Inflammatory macrophage treated with lipopolysaccharide for 1 hour (primary cell): ENCODE data around the gene ADRM1.

Experiments used
- DNase-seq, 2 donors: peaks; one replicate each; pipeline ENCODE4 v3.0.0-alpha.2; 2020 to 2022

The ADRM1 gene

DNA sequence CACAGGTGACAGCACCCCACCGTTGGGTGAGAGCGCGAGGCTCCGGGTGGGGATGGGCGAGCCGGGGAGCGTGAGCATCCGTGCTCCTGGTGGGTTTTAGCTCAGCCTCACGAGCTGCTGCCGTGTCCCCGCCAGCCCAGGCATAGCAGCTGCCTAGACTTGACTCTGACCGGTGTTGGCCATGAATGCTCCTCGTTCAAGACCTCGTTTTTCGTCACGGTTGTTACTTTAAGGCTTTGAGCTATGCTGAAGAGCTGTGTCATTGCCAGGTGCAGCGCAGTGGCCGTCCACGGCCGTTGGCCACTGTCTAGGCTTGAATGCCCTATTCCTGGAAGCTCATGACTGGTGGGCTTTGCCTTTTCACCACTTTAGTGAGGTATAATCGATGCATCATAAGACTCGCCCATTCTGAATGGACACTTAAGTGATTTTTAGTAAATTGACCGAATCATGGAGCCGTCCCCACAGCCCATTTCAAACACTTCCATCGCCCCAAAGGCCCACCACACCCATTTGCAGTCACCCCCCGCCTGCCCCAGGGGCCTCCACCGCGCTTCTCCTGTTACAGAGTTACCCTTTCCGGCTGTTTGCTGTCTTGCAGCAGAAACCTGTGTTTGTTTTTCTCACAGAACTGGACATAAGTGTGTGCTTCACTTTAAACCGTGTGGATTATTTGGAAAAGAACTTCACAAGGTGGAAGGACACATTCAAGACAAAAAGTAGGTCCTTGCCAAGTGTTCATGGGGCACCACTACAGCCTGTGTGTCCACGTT lies 21.4 kb upstream of the ADRM1 start:
- no peak for DNase-seq

DNA sequence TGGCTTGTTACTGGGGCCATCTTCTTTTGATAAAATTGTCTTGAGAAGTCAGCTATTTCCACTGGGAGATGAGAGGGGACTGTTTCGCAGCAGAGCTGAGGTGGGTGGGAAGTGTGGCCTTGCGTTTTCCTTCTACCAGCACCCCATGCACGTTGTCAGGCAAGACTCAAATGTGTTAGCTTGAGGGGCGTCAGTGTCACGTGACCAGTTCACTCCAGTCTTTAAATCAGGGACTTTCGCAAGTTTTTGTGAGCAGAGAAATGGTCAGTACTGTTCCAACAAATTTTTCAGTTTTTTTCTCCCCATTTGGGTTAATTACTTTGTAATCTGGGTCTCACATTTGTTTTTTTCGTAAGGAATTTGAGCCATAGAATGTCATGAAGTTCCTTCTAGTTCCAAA lies 20.7 kb upstream of the ADRM1 start:
- no peak for DNase-seq

DNA sequence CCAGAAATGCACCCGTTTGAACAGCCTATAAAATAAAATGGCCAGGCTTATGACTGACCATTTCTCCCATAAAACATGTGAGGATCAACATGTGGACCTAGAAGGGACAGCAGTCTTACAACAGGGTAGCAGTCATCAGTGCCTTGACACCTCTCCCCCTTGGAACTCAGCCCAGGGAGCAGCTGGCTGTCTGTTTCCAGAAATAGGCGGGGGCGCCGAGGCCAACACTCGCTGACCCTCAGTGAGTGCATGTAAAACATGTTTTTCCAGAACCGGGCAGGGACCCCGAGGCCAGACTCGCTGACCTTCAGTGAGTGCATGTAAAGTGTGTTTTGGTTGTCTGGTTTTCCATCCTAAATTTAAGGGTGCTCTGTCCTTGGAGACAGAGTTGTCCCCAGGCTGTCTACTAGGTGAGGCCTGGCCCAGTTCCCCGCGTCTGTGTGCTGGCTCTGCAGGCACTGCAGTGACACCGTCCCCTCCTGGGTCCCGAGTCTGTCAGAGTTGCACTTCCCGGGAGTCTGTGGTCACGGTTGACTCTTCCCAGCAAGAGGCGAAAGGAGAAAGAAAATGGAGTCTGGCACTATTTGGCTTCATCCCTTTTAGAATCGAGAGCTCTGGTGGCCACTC lies 19.8 kb upstream of the ADRM1 start:
- DNase-seq = no peak

DNA sequence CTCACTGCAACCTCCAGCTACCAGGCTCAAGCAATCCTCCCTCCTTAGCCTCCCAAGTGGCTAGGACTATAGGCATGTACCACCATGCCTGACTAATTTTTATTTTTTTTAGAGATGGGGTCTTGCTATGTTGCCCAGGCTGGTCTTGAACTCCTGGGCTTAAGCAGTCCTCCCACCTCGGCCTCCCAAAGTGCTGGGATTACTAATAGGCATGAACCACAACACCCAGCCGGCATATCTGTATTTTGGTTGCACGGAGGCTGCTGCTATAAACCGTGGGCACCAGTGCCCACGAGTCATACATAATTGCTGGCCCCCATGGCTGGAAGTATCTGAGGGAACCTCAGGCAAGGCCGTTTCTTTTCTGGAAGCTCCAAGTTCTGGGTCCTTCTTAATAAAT lies 18.3 kb upstream of the ADRM1 start:
- no peak for DNase-seq

DNA sequence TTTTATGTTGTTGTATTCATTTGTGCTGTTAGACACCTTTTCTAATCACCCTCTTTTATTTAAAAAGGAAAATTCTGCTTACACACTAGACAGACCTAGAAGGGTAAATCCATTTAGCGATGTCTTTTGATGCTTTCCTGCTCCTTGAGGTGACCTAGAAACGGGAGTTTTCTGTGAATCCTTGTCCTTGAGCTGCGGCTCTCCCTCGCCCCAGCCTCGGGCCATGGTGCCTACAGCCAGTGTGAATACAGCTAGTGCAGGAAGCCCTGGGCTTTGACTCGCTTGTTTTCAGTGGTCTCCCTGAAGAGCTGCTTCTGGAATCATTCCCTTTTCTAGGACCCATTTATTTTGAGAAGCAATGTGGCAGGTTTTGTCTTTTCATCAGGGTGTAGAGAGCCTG lies 17.6 kb upstream of the ADRM1 start:
- no peak for DNase-seq

DNA sequence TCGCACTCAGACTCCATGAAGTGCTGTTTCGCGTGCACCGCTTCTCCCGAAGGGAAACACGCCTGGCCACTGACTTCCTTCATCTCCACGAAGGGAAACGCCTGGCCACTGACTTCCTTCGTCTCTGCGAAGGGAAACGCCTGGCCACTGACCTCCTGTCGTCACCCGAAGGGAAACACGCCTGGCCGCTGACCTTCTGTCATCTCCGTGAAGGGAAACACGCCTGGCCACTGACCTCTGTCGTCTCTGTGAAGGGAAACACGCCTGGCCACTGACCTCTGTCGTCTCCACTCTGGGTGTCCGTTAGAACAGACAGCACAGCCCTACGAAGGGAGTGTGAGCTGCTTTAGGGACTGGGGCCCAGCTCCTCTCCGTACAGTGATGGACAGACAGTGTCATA lies 17.1 kb upstream of the ADRM1 start:
- DNase-seq = no peak

DNA sequence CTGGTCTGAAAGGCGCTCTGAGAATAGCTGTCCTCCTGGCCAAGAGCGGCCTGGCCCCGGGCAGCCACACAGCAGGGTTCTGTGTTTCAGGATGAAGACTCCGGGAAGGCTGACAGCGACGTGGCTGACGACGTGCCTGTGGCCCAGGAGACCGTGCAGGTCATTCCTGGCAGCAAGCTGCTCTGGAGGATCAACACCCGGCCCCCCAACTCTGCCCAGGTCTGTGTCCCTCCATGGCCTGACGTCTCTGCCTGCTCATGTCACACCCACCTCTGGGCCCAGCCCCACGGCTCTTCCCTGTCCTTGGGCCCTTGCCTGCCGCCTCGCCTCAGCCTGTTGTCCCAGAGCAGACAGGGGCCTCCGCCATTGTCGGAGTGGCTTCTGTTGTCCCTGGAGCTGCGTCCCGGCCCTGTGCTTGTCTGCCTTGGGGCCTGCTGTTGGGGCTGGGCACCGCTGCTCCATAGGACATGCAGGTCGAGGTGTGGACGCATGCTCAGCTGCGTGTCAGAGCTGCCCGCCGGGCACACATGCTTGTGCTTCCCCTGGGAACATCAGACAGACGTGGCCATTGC lies 16.2 kb upstream of the ADRM1 start:
- no peak for DNase-seq

DNA sequence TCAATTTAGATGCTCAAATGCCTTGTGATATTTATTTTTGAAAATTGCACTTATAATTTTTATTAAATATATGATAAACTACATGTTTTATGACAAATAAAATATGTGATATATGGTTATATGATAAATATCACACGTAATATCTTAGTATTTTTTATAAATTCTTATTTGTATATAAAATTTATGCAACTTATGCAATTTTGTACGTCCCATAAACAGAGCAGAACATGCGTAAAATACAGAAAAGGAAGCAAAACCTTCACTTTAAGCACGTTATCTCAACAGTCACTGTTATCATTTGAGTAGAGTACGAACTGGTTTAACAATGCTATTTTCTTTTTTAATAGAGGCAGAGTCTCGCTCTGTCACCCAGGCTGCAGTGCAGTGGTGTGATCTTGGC lies 15.7 kb upstream of the ADRM1 start:
- no peak for DNase-seq

DNA sequence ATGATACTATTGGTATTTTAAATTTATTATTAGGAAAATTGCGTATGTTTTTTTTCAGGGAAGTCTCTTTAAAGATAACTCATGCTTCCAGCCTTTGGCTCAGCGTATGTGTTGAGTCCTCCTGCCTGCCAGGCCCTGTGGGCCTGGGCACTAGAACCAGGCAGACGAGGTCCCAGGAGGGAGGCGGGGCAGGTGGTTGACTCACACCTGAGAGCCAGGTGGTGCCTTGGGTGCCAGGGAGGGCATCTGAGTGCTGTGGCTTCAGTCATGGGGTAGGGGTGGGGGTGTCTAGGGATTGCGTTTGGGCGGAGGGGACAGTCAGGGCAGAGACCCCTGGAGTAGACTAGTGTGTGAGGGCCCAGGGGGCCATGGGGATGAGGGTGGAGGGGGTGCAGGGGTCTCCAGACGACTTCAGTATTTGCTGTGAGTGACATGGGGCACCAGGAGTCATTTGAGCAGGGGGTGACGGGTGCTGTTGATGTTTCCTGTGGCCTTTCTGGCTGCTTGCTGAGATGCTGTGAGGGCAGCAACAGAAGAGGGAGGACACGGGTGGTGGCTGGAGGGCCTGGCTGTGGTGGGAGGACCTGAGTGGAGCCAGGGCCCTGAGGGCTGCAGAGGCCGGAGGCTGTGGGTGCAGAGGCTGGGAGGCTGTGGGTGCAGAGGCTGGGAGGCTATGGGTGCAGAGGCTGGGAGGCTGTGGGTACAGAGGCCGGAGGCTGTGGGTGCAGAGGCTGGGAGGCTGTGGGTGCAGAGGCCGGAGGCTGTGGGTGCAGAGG lies 14.8 kb upstream of the ADRM1 start:
- no peak for DNase-seq

DNA sequence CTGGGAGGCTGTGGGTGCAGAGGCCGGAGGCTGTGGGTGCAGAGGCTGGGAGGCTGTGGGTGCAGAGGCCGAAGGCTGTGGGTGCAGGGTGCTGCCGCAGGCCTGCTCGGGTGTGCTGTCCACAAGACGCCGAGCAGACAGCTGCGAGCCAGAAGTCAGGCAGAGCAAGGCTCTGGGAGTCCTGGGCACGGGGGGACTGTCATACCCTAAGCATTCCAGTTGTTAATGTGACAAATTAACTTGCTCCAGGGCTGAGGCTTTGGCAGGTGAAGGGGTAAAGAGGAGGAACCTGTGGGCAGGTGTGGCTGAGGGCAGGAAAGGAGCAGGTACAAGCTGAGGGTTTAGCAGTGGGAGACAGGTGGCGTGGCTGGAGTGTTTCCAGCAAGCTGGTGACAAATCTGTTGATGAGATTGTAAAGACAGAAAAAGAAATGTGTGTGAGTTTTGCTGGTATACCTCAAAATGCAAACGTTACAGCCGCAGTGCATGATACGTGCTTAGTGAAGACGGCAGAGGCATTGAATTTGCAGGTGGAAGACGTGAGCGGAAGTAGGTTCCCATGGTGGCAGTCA lies 14.2 kb upstream of the ADRM1 start:
- DNase-seq = no peak

DNA sequence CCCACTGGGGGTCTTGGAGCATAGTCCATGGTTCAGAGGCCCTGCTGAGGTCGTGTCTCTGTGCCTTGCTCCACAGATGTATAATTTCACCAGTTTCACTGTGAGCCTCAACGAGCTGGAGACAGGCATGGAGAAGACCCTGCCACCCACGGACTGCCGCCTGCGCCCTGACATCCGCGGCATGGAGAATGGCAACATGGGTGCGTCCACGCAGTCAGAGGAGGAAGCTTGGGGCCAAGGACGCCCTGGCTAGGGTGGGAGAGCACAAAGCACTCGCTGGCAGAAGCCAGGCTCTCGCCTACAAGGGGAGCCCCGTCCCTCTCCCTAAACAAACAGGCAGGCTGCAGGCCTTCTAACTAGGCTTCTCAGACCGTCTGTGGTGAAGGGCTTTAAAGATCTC lies 13.7 kb upstream of the ADRM1 start:
- no peak for DNase-seq

DNA sequence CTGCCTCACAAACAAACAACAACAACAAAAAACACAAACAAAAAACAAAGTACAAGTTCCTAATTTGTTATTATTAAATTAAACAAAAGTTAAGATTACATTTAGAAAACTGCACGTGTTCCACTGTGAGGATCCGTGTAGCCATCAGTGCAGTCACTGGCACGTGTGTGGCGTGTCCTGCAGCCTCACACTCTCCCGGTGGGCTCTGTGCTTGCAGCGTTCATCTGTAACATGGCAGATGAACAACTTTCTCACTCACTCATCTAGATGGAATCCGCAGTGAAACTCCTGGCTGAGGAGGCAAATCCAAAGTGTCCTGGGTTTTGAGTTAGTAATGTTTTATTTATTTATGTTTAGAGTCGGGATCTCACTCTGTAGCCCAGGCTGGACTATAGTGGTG lies 12.9 kb upstream of the ADRM1 start:
- DNase-seq = no peak

DNA sequence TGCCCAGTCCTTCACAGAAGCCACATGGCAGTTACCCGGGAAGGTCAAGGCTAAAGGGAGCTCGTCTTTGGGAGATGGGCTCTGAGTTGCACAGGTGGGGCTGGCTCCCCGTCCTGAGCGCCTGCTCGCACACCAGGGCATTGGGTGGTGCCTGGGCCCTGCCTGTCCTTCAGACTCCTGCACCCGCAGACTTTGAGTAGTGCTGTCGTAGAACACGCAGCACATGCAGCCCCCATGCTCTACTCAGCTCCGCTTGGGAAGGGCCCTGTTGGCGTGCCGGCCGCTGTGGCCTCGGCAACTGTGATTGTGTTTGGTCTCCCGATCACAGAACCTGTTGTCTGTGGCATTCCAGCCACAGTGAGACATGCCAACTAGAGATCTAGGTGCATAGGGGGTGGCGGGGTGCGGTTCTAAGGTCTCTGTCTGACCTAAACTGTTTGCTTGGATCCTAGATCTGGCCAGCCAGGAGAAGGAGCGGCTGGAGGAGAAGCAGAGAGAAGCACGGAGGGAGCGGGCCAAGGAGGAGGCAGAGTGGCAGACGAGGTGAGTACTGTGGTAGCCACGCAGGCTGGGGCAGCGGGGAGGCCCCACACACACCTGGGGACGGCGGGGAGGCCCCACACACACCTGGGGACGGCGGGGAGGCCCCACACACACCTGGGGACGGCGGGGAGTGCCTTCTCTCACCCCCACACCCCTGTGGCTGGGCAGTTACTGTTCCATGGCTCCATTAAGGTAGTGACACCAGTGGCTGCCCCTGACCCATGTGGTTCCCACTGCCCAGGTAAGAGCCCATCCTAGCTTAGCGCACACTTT lies 11.3 kb upstream of the ADRM1 start:
- no peak for DNase-seq

DNA sequence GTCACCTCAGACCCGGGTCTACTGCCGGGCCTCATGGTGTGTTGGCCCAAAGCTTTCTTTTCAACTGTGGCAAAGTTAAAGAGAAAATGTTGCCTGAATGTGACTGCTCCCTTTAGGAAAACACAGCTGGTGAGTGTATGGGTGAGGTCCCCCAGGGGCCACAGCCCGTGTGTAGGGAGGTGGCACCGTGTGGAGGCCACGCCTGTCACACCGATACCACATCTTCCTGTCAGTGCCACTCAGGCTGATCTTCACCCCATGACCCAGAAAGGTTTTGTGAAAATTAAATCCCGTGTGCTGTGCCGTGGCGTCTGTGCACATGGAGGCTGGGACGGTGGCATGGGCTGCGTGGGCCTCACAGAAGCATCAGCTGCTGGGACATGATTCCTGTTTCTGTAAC lies 10.7 kb upstream of the ADRM1 start:
- no peak for DNase-seq

DNA sequence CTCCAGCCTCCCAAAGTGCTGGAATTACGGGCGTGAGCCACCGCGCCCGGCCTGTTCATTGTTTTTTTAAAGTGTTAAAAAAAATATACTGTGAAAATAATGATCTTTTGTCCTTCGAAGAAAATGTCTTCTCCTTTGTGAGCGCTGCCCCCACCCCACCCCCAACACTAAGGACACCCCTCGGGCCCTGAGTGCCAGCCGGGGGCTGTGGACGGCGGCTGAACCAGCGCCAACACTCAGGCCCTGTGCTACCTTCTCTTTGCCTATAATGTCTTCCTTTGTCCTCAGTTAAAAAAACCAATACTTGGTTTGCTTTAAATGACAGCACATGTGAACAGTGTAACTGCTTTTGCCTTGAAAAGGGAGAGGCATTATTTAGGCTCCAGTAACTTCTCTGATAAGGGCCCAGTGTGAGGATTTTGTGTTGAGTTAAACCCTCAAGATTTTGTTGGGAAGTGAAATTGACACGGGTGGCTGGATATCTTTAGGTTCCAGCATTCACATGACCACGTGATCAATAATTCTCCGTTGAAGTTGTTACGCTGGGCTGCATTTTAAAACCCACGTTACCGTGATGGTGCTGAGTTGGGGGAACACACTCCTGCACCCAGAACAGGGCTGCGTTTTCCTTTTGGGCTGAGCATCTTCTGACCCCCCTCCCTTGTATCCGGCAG lies 9.5 kb upstream of the ADRM1 start:
- DNase-seq = no peak

DNA sequence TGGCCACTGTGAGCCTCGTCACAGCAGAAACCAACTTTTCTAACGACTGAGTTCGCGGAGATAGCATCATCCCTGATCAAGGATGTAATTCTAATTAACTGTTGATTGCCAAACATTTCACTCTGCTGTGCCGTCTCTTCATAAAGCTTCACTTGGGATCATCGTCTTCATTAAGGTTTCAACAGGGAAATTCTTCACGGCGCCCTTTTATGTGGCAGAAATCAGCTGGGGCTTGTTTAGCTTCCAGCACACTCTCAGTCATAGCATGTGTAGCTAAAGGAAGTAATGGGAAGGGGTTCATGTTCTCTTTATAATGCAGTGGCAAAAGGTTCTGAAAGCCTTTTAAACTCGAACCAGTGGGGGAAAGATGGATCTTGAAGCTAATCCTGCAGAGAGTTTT lies 8.9 kb upstream of the ADRM1 start:
- DNase-seq = no peak

DNA sequence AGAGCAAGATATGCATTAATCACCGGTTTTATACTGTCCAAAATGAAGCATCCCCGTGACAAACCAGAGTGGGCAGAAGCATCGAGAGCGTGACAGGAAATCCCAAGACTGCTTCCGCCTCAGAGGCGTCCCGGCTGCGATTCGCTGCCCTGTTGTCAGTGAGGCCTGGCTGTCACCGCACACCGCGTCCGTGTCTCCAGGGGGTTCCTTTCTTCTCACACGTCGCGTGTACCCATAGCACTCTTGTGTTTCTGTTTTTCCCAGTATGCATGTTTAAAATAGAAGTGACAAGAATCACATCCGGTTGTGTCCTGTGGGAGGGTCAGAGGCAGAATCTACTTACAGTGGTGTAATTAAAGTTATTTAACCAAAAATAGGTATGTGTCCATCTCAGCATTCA lies 8.3 kb upstream of the ADRM1 start:
- DNase-seq = no peak

DNA sequence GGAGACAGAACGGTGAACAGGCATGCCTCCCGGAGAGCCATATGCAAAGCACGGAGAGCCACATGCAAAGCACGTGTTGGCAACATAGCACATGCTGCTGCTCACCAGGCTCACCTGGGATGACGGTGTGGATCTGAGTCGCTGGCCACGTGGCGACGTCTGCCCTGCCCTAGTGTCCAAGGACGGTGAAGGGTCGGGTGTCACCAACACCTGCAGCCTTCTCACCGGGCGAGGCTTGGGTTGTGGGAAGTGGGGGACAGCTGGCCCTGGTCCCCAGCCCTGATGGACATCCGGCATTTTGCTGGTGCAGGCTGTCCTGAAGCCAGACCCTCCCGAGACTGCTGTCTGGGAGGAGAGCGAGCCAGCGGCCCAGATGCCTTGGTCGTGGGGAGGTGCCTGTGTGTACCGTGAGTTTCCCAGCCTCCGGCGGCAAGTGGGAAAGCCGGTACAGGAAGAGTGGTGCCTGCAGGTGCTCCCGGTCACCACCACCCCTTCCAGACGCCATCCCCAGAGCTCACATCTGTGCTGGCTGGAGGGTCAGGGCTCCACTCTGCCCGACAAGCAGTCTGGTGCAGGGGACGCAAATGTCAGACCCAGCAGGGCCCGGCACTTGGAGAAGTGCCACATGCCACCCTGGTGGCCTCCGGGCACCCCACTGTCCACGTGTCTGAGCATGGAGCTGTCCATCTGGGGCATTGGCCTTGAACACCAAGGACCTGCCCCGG lies 5.9 kb upstream of the ADRM1 start:
- DNase-seq = no peak

DNA sequence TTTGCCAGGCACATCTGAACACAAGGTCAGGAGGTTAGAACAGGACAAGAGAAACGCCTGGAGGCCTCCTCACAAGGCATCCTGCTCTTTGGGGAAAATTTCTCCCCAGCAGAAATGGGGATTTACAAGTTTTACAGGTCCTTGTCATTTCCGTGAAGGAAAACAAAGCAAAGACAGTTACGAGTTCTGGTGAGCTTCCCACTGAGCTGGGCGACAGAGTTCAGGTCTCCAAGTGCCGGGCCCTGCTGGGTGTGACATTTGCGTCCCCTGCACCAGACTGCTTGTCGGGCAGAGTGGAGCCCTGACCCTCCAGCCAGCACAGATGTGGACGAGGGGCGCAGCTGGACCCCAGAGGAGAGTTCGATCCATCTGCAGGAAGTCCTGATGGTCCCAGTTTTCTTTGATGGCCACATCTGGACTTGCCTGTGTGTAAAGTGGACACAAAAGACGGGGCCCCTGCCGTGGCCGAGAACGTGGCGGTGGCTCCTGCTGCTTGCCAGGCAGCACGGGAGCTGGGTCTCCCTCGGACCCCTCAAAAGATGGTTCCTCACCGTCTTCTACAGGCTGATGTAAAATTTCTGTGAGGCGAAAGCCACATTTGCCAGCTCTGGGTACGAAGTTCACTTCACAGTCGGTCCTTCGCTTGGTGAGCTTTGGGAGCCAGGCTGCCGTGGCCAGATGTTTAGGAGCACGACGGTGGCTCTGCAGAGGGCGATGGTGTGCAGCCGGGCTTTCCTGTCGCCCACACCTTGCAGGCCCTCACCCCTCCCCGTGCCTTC lies 5.2 kb upstream of the ADRM1 start:
- DNase-seq = no peak

DNA sequence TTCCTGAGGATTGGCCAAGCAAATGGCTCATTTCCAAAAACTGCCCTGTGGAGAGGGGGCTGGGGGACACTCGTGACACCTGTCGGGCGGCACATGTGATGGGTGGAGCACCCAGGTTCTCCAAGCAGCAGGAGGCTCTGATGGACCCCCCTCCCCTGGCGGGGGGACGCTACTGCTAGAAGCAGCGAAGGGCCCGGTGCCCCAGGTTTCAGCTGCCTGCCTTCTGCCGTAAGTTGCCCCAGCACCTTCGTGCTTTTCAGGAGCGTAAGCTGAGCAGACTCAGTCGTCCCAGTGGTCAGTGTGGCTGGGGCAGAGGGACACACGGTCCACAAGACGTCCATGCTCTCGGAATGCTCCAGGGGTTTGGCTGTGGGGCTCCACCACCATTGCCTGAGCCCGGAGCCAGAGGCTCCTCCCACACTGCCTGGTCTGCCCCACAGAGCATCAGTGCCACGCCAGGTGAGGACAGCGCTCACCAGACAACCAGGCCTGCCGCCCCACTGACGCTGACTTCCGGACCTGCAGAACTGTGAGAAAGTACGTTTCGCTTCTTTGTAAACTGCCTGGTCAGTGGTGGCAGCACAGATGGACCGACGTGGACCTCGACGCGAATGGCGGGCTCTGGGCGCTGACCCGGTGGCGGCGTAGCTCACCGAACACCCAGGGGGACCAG lies 4.1 kb upstream of the ADRM1 start:
- no peak for DNase-seq
